GM19351 (cell line): ENCODE results near the gene PRSS21.

Experiments used
- ATAC-seq: cut with Tn5 transposase; IDR thresholded peaks from one replicate; pipeline ENCODE4 v1.9.1; 2021; ENCODE audit warnings: mild to moderate bottlenecking, moderate library complexity; ENCODE audit not compliant: unreplicated experiment

The PRSS21 gene

GRCh38 chr16:2822496-2822895, 5.5 kb downstream of the PRSS21 start:
- no peak for ATAC-seq

GRCh38 chr16:2824626-2825025, 7.6 kb downstream of the PRSS21 start:
- ATAC-seq: no peak

- ATAC-seq: no peak
These were observed 8.2 kb downstream of the PRSS21 start for GRCh38 chr16:2825049-2825742.

- no peak for ATAC-seq
These were observed 8.9 kb downstream of the PRSS21 start for GRCh38 chr16:2825906-2826305.

- ATAC-seq: no peak
These were observed 9.7 kb downstream of the PRSS21 start for GRCh38 chr16:2826591-2827373.

- ATAC-seq: no peak
These were observed 10.3 kb downstream of the PRSS21 start for GRCh38 chr16:2827374-2827791.

- ATAC-seq: no peak
These were observed 10.9 kb downstream of the PRSS21 start for GRCh38 chr16:2827831-2828520.

GRCh38 chr16:2828521-2828840, 11.4 kb downstream of the PRSS21 start:
- no peak for ATAC-seq

GRCh38 chr16:2828876-2829430, 11.9 kb downstream of the PRSS21 start:
- no peak for ATAC-seq

- ATAC-seq: no peak
These were observed 12.7 kb downstream of the PRSS21 start, which contains the start of gene ZG16B for GRCh38 chr16:2829501-2830354. TSS of gene ZG16B (plus strand) at chr16:2830303. CDS start at chr16:2830442, 139 bp downstream.

GRCh38 chr16:2830355-2830695, 13.3 kb downstream of the PRSS21 start:
- no peak for ATAC-seq

- ATAC-seq: no peak
These were observed 14.2 kb downstream of the PRSS21 start for GRCh38 chr16:2831203-2831602.

- no peak for ATAC-seq
These were observed 16.7 kb downstream of the PRSS21 start for GRCh38 chr16:2833776-2834175.

GRCh38 chr16:2834968-2835367, 17.9 kb downstream of the PRSS21 start:
- no peak for ATAC-seq

- ATAC-seq: no peak
These were observed 18.8 kb downstream of the PRSS21 start for GRCh38 chr16:2835638-2836493.

GRCh38 chr16:2836646-2837508, 19.8 kb downstream of the PRSS21 start:
- ATAC-seq: no peak

GRCh38 chr16:2838928-2839327, 21.9 kb downstream of the PRSS21 start:
- no peak for ATAC-seq

GRCh38 chr16:2839650-2840450, 22.8 kb downstream of the PRSS21 start:
- ATAC-seq: no peak
